Measurements from ENCODE around the gene CNOT2.
"Not testable (repeated sequence)": the region's sequence is repeated elsewhere in the genome, so short reads cannot be mapped to it uniquely, and the experiment has no call there.

The CNOT2 gene

GRCh38 chr12:70251661-70252060 lies 8.4 kb downstream of the CNOT2 start:
- no peak for DNase-seq

- DNase-seq: no peak
Measured at GRCh38 chr12:70252832-70253231, 9.6 kb downstream of the CNOT2 start.

- no peak for DNase-seq
Measured at GRCh38 chr12:70254225-70254624, 11.0 kb downstream of the CNOT2 start.

- no peak for DNase-seq
Measured at GRCh38 chr12:70254846-70255245, 11.6 kb downstream of the CNOT2 start.

- no peak for DNase-seq
Measured at GRCh38 chr12:70255311-70255710, 12.1 kb downstream of the CNOT2 start.

GRCh38 chr12:70258605-70259403 lies 15.6 kb downstream of the CNOT2 start:
- no peak for DNase-seq

GRCh38 chr12:70260646-70261045 lies 17.4 kb downstream of the CNOT2 start:
- DNase-seq: no peak

GRCh38 chr12:70264067-70264867 lies 21.0 kb downstream of the CNOT2 start:
- no peak for DNase-seq

- DNase-seq: no peak
Measured at GRCh38 chr12:70265132-70265531, 21.9 kb downstream of the CNOT2 start.

- no peak for DNase-seq
Measured at GRCh38 chr12:70267550-70267949, 24.3 kb downstream of the CNOT2 start.

GRCh38 chr12:70268972-70269371 lies 25.7 kb downstream of the CNOT2 start:
- no peak for DNase-seq

- DNase-seq: no peak
Measured at GRCh38 chr12:70270108-70270507, 26.9 kb downstream of the CNOT2 start.

GRCh38 chr12:70271025-70271424 lies 27.8 kb downstream of the CNOT2 start:
- DNase-seq: no peak

GRCh38 chr12:70272510-70272909 lies 29.3 kb downstream of the CNOT2 start:
- no peak for DNase-seq

GRCh38 chr12:70275045-70275444 lies 31.8 kb downstream of the CNOT2 start:
- no peak for DNase-seq

- DNase-seq: no peak
Measured at GRCh38 chr12:70277973-70278372, 34.7 kb downstream of the CNOT2 start.

- DNase-seq: no peak
Measured at GRCh38 chr12:70278945-70279344, 35.7 kb downstream of the CNOT2 start.

- no peak for DNase-seq
Measured at GRCh38 chr12:70283232-70283631, 40.0 kb downstream of the CNOT2 start.

- no peak for DNase-seq
Measured at GRCh38 chr12:70288817-70289216, 45.6 kb downstream of the CNOT2 start.

GRCh38 chr12:70290116-70290515 lies 46.9 kb downstream of the CNOT2 start:
- no peak for DNase-seq

GRCh38 chr12:70292017-70292776 lies 49.0 kb downstream of the CNOT2 start:
- no peak for DNase-seq

GRCh38 chr12:70304684-70305555 lies 61.7 kb downstream of the CNOT2 start:
- DNase-seq: not testable (repeated sequence)
